Panc1 (cell line): ENCODE results near the gene WHAMM. TPM values are rescaled to one million over a fixed set of nuclear protein-coding genes. Genes with fewer than 3 reads are reported as not detected.

Experiments used
- ATAC-seq: fragments of 200-7000 bp; cut with Tn5 transposase; 2 replicates; pipeline ENCODE4 v1.9.1; 2020; ENCODE audit warnings: mild to moderate bottlenecking, moderate library complexity
- BruUV-seq: library from RNA; stranded (reverse); fragments of 400-500 nt; replicated peaks from 2 replicates; lab custom pipeline; 2021; lab: Mats Ljungman, UMichigan
- CTCF ChIA-PET: fragments of 300-600 bp; sonication (Branson Sonifier 250); formaldehyde crosslinking; loops from one replicate; lab custom pipeline; 2022; ENCODE audit warnings: antibody characterized with exemption; lab: Charles Lee
- POLR2A ChIA-PET: fragments of 300-600 bp; sonication (Branson Sonifier 250); formaldehyde crosslinking; loops from one replicate; lab custom pipeline; 2022; ENCODE audit warnings: antibody characterized with exemption; lab: Charles Lee
- DNase-seq: peaks from one replicate; pipeline ENCODE4 v3.0.0-alpha.2; 2010; ENCODE audit warnings: low read depth, low spot score
- H3K27ac ChIP-seq: 2 replicates; pipeline ENCODE4 v1.5.1; 2011; ENCODE audit warnings: mild to moderate bottlenecking, low read length, inconsistent platforms
- H3K27me3 ChIP-seq: fragments of 200-500 bp; sonication (Bioruptor generic); 2 replicates; pipeline ENCODE4 v1.6.0; 2014; ENCODE audit warnings: low read length, inconsistent platforms; ENCODE audit not compliant: control insufficient read depth, insufficient read depth
- H3K36me3 ChIP-seq: fragments of 200-500 bp; sonication (Bioruptor generic); 2 replicates; pipeline ENCODE4 v1.5.1; 2014; ENCODE audit warnings: inconsistent platforms, mild to moderate bottlenecking, low read length, moderate library complexity; ENCODE audit not compliant: control insufficient read depth, insufficient read depth
- H3K4me1 ChIP-seq: 2 replicates; pipeline ENCODE4 v1.5.1; 2011; ENCODE audit warnings: inconsistent platforms, mild to moderate bottlenecking, low read length, moderate library complexity; ENCODE audit not compliant: control insufficient read depth, insufficient read depth
- H3K4me3 ChIP-seq, 2 experiments: 2 replicates each; pipeline ENCODE4 v1.5.1; 2011 to 2012; ENCODE audit warnings: low read depth in 2 of 2, low read length in 2 of 2, mild to moderate bottlenecking in 2 of 2, inconsistent platforms in 1 of 2, moderate library complexity in 1 of 2
- H3K9me3 ChIP-seq: fragments of 200-500 bp; sonication (Bioruptor generic); 2 replicates; pipeline ENCODE4 v1.5.1; 2014; ENCODE audit warnings: low read depth, mild to moderate bottlenecking, inconsistent platforms, low read length, moderate library complexity; ENCODE audit not compliant: control insufficient read depth, insufficient read depth
- POLR2AphosphoS5 ChIP-seq: IDR thresholded peaks from 2 replicates; pipeline ENCODE4 v1.6.1; 2012; ENCODE audit warnings: mild to moderate bottlenecking, low read depth, low read length, moderate library complexity
- SIN3A ChIP-seq: IDR thresholded peaks from 2 replicates; pipeline ENCODE4 v1.6.1; 2012; ENCODE audit warnings: low read depth, mild to moderate bottlenecking, low read length, moderate library complexity, borderline replicate concordance; ENCODE audit not compliant: insufficient read depth
- TCF7L2 ChIP-seq: IDR thresholded peaks from 2 replicates; pipeline ENCODE4 v1.6.1; 2011; ENCODE audit warnings: mild to moderate bottlenecking, low read depth, low read length, inconsistent platforms
- in situ Hi-C: cut with HindIII; loops from 2 replicates; pipeline ENCODE4 v1.10.0; 2016; ENCODE audit warnings: low sequenced_read_pairs, low pct_unique_long_range_greater_than_20kb
- intact Hi-C: fragments of 100-400 bp; cut with micrococcal nuclease; formaldehyde crosslinking; loops from one replicate; pipeline ENCODE4 v1.10.0; 2022; ENCODE audit not compliant: unreplicated experiment
- total RNA-seq: library from RNA; stranded (reverse); gene quantifications from one replicate; pipeline ENCODE4 v1.2.1, GENCODE V29; 2021; ENCODE audit not compliant: unreplicated experiment
- TF ChIP-seq, protein P1 (sequence below): fragments of 450-650 bp; IDR thresholded peaks from 2 replicates; pipeline ENCODE4 v1.5.1; 2017; ENCODE audit warnings: mild to moderate bottlenecking
- TF ChIP-seq, protein P2 (sequence below), 2 experiments: IDR thresholded peaks; 2 replicates each; pipeline ENCODE4 v1.6.1; 2011 to 2012; ENCODE audit warnings: low read depth in 2 of 2, control low read depth in 1 of 2, low read length in 1 of 2, mild to moderate bottlenecking in 1 of 2, moderate library complexity in 1 of 2; ENCODE audit not compliant: insufficient read depth in 1 of 2

The WHAMM gene
- total RNA-seq, 1 experiment from 2014 or later = 8.8 TPM

DNA sequence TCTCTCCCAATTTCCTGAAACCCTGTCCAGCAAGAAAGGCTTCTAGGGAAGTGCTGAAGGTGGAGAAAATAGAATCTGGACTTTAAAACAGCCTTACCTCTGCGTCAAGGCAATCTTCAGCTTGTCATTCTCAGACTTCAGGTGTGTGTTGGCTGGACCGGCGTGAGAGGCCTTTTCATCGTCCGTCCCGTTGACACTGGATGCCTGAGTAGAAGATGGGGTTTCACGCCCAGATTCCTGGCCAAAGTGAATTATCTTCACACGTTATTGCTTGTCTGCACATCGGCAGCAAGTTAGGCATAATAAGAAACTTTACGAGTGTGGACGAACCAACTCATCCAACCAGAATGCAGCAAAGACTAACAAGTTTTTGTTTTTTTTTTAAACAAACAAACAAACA is 49.5 kb downstream of the WHAMM start:
- no peak overlapping the region for H3K27ac ChIP-seq
- H3K36me3 ChIP-seq = no peaks in the 10 kb centered on the region; the same call in 1 of the 2 replicates
- intact Hi-C loops = no loop called here
- no peaks in the 10 kb centered on the region for H3K9me3 ChIP-seq
- BruUV-seq = no TSS peak
- no peak for ATAC-seq
- ChIA-PET POLR2A (no interaction called here), CTCF (no interaction called here)
- H3K4me1 ChIP-seq = no peaks in the 10 kb centered on the region
- no peaks in the 10 kb centered on the region for H3K27me3 ChIP-seq
- no peak for DNase-seq
- TF ChIP-seq TCF7L2 = no peak
- no peak for TF ChIP-seq POLR2AphosphoS5
- TF ChIP-seq, protein P1, sequence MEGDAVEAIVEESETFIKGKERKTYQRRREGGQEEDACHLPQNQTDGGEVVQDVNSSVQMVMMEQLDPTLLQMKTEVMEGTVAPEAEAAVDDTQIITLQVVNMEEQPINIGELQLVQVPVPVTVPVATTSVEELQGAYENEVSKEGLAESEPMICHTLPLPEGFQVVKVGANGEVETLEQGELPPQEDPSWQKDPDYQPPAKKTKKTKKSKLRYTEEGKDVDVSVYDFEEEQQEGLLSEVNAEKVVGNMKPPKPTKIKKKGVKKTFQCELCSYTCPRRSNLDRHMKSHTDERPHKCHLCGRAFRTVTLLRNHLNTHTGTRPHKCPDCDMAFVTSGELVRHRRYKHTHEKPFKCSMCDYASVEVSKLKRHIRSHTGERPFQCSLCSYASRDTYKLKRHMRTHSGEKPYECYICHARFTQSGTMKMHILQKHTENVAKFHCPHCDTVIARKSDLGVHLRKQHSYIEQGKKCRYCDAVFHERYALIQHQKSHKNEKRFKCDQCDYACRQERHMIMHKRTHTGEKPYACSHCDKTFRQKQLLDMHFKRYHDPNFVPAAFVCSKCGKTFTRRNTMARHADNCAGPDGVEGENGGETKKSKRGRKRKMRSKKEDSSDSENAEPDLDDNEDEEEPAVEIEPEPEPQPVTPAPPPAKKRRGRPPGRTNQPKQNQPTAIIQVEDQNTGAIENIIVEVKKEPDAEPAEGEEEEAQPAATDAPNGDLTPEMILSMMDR = no peak
- TF ChIP-seq SIN3A = no peak
- TF ChIP-seq, protein P2, sequence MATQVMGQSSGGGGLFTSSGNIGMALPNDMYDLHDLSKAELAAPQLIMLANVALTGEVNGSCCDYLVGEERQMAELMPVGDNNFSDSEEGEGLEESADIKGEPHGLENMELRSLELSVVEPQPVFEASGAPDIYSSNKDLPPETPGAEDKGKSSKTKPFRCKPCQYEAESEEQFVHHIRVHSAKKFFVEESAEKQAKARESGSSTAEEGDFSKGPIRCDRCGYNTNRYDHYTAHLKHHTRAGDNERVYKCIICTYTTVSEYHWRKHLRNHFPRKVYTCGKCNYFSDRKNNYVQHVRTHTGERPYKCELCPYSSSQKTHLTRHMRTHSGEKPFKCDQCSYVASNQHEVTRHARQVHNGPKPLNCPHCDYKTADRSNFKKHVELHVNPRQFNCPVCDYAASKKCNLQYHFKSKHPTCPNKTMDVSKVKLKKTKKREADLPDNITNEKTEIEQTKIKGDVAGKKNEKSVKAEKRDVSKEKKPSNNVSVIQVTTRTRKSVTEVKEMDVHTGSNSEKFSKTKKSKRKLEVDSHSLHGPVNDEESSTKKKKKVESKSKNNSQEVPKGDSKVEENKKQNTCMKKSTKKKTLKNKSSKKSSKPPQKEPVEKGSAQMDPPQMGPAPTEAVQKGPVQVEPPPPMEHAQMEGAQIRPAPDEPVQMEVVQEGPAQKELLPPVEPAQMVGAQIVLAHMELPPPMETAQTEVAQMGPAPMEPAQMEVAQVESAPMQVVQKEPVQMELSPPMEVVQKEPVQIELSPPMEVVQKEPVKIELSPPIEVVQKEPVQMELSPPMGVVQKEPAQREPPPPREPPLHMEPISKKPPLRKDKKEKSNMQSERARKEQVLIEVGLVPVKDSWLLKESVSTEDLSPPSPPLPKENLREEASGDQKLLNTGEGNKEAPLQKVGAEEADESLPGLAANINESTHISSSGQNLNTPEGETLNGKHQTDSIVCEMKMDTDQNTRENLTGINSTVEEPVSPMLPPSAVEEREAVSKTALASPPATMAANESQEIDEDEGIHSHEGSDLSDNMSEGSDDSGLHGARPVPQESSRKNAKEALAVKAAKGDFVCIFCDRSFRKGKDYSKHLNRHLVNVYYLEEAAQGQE (IDR thresholded peaks at IDR 0.05; ENCODE audit: insufficient read depth in 1 of 2, low read depth in 2 of 2, low read length in 1 of 2) = no peak
- in situ Hi-C loops = no loop called here
- no peak overlapping the region for H3K4me3 ChIP-seq

DNA sequence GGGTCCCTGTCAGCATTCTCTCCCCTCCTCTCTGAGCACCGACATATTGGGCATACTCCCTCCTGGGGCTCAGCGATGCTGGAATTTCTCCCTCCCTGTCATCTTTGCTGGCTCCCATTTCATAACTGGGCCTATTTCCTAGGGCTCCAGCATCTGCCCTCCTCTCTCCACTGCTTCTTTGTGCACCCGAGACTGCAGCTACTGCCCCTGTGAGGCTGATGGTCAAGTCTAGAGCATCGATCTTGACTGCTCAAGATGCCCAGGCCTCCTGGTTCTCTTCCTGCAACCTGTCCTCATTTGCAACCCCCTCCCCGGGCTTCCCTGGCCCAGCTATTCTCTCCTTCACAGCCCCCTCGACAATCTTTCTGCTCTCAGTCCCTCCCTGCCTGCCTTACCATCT is 53.5 kb downstream of the WHAMM start:
- CTCF ChIA-PET = no interaction called here
- Histone ChIP-seq H3K4me3 (no peak overlapping the region), H3K27ac (no peak overlapping the region), H3K4me1 (no peaks in the 10 kb centered on the region), H3K36me3 (no peaks in the 10 kb centered on the region; the same call in 1 of the 2 replicates), H3K27me3 (no peaks in the 10 kb centered on the region), H3K9me3 (no peaks in the 10 kb centered on the region)
- TF ChIP-seq POLR2AphosphoS5 = no peak
- TF ChIP-seq, protein P1 = no peak
- no peak for TF ChIP-seq TCF7L2
- TF ChIP-seq SIN3A = no peak
- TF ChIP-seq, protein P2 (IDR thresholded peaks at IDR 0.05; ENCODE audit: insufficient read depth in 1 of 2, low read depth in 2 of 2, low read length in 1 of 2) = no peak
- POLR2A ChIA-PET = interaction anchor here (0.6 kb wide), 1 partner anchor 673 kb away, joined by 5 read pairs; no protein-coding TSS in a partner anchor
- intact Hi-C loops = no loop called here
- ATAC-seq = peak; percentile 48; the same call in 1 of the 2 replicates
- BruUV-seq = TSS peak; percentile 19
- no peak for DNase-seq
- in situ Hi-C loops = no loop called here
